ENCODE data around the gene IRAK3.

The IRAK3 gene

DNA sequence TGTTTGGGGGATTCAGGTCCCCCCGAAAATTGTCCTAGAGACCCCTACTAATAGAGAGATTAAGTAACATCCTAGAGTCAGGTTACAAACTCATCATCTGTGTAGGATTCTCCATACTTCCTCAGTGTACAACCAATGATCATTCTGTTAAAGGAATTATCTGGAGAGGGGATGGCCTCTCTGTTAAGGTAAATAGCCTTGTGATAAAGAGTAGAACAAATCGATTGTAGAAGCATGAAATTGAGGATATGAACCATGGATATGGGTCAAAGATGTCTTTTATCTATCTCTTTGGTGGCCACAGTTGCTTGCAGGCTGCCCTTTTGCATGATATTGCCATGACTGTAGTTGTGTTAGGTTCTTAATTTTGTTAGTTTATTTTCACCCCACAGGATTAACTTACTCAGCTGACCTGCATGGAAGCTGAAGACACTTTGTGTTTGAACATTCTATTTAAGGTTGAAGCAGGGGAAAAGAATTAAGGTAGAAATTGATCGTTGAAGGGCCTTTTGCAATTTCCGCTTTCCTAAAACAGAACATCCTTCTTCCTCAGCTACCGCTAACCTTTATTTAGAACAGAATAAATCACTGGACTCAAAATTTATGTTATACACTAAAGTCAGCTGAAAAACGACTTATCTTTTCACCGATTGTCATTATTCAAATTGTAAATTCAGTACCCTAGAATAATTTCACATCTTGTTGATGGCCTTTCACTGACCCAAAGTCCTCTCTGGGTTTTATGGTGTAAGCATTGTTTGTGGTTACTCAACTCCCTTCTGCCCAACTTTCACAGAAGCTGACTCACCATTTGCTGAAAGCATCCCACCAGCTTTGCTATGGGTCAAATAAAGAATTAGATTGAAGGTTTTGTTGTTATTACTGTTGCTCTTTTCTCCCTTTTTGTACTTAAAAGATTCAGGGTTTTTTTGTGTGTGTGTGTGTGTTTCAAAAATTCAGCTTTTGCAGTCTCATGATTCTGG, 52.3 kb downstream of the IRAK3 start:
- DNase-seq (ENCODE audit: low read depth), result no peak
- TF ChIP-seq, protein P1, sequence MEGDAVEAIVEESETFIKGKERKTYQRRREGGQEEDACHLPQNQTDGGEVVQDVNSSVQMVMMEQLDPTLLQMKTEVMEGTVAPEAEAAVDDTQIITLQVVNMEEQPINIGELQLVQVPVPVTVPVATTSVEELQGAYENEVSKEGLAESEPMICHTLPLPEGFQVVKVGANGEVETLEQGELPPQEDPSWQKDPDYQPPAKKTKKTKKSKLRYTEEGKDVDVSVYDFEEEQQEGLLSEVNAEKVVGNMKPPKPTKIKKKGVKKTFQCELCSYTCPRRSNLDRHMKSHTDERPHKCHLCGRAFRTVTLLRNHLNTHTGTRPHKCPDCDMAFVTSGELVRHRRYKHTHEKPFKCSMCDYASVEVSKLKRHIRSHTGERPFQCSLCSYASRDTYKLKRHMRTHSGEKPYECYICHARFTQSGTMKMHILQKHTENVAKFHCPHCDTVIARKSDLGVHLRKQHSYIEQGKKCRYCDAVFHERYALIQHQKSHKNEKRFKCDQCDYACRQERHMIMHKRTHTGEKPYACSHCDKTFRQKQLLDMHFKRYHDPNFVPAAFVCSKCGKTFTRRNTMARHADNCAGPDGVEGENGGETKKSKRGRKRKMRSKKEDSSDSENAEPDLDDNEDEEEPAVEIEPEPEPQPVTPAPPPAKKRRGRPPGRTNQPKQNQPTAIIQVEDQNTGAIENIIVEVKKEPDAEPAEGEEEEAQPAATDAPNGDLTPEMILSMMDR (IDR thresholded peaks at IDR 0.05; ENCODE audit: control insufficient read depth, extremely low read depth, insufficient read depth), result no peak
- no peak overlapping the region for H3K4me3 ChIP-seq (ENCODE audit: low read depth, low read length)

DNA sequence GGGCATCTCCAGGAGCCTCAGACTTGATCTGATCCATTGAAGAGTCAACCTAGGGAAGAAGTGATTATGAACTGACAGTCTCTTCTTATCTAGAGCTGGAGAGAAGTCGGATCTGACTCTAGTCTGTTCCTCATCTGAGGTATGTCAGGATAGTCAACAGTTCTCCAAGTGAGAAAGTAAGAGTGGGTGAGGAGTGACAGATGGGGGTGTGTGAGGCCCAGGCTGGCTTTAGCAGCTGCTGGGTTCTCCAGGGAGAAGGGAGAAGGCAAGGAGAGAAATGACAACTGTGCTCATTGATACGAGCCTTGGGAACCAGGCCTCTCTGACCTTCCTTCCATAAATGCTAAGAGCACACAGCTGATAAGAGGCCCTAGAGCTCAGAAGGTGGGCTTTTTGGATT, 53.3 kb downstream of the IRAK3 start:
- no peak for DNase-seq (ENCODE audit: low read depth)
- no peak overlapping the region for H3K4me3 ChIP-seq (ENCODE audit: low read depth, low read length)
- TF ChIP-seq, protein P1 (IDR thresholded peaks at IDR 0.05; ENCODE audit: control insufficient read depth, extremely low read depth, insufficient read depth), result no peak

DNA sequence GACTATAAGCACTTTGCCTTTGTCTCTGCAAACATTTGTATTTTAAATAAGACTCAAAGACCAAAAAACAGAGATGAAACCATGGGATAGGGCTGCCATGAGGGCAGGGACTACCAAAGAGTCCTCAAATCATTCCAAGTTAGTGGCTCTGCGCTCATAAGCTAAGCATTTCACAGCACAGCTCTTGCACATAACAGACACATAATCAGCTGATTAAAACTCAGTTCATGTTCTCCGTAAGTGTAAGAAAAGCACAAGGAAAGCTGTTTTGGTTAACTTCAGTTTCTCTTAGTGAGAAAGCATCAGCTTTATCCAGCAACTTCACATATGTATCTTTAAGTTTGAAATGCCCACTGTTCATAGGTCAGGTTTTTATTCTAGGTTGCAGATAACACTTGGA, 54.9 kb downstream of the IRAK3 start:
- TF ChIP-seq, protein P1 (IDR thresholded peaks at IDR 0.05; ENCODE audit: control insufficient read depth, extremely low read depth, insufficient read depth), result no peak
- no peak overlapping the region for H3K4me3 ChIP-seq (ENCODE audit: low read depth, low read length)
- no peak for DNase-seq (ENCODE audit: low read depth)

DNA sequence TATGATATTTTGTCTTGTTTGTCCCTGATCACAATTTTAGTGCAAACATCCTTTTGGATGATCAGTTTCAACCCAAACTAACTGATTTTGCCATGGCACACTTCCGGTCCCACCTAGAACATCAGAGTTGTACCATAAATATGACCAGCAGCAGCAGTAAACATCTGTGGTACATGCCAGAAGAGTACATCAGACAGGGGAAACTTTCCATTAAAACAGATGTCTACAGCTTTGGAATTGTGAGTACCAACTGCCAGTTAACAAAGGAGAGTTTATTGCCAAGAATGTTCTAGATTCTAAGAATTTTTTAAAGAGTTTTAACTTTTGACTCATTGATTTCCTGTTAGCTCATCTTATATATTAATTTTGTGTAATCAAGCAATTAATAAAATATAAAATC, 55.4 kb downstream of the IRAK3 start:
- TF ChIP-seq, protein P1 (IDR thresholded peaks at IDR 0.05; ENCODE audit: control insufficient read depth, extremely low read depth, insufficient read depth), result no peak
- H3K4me3 ChIP-seq (ENCODE audit: low read depth, low read length), result no peak overlapping the region
- DNase-seq (ENCODE audit: low read depth), result no peak

DNA sequence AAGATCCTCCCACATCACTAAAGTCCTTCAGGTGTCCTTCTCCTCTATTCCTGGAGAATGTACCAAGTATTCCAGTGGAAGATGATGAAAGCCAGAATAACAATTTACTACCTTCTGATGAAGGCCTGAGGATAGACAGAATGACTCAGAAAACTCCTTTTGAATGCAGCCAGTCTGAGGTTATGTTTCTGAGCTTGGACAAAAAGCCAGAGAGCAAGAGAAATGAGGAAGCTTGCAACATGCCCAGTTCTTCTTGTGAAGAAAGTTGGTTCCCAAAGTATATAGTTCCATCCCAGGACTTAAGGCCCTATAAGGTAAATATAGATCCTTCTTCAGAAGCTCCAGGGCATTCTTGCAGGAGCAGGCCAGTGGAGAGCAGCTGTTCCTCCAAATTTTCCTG, 58.7 kb downstream of the IRAK3 start:
- no peak for DNase-seq (ENCODE audit: low read depth)
- H3K4me3 ChIP-seq (ENCODE audit: low read depth, low read length), result no peak overlapping the region
- TF ChIP-seq, protein P1 (IDR thresholded peaks at IDR 0.05; ENCODE audit: control insufficient read depth, extremely low read depth, insufficient read depth), result no peak

DNA sequence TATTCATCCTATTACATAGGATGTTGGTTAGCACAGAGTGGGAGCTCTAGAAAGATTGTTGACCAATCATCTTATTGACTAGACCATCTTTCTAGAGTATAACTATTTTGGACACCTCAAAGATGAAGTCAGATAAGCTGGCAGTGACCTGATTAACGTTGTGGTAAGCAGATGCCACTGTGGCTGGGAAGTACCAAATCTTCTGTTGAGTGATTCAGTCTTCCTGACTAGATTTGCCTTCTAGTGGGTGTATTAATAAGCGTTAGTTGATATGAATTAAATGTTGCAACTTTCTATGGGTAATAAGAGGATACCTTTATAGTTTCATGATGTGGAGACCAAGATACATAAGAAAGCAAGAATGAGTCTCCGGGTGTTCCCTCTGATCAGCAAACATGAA, 62.0 kb downstream of the IRAK3 start:
- H3K4me3 ChIP-seq (ENCODE audit: low read depth, low read length), result no peak overlapping the region
- TF ChIP-seq, protein P1 (IDR thresholded peaks at IDR 0.05; ENCODE audit: control insufficient read depth, extremely low read depth, insufficient read depth), result no peak
- DNase-seq (ENCODE audit: low read depth), result no peak
